ENCODE measurements around the gene PHLPP1. TPM values are rescaled to one million over a fixed set of nuclear protein-coding genes. Genes with fewer than 3 reads are reported as not detected.

The PHLPP1 gene
- total RNA-seq, 1 donor from 2014 or later: 47.3 TPM

- peaks cover 2% of the 10 kb centered on the region for H3K36me3 Mint-ChIP-seq (ENCODE audit: low read depth, unreplicated experiment)
- no peaks in the 10 kb centered on the region for H3K9me3 Mint-ChIP-seq (ENCODE audit: unreplicated experiment)
- TF ChIP-seq CTCF (IDR thresholded peaks at IDR 0.05; ENCODE audit: unreplicated experiment): no peak
- H3K27me3 Mint-ChIP-seq (ENCODE audit: unreplicated experiment): peaks cover 1% of the 10 kb centered on the region
- no peak for DNase-seq (ENCODE audit: low spot score)
- no peak overlapping the region for H3K27ac Mint-ChIP-seq (ENCODE audit: unreplicated experiment)
- H3K4me3 Mint-ChIP-seq (ENCODE audit: unreplicated experiment): no peak overlapping the region
- H3K4me1 Mint-ChIP-seq (ENCODE audit: unreplicated experiment): no peaks in the 10 kb centered on the region
Observed at GRCh38 chr18:62925031-62925688, 209.8 kb downstream of the PHLPP1 start.

- DNase-seq (ENCODE audit: low spot score): no peak
- Mint-ChIP-seq H3K4me3 (ENCODE audit: unreplicated experiment) (no peak overlapping the region), H3K27ac (ENCODE audit: unreplicated experiment) (no peak overlapping the region), H3K4me1 (ENCODE audit: unreplicated experiment) (no peaks in the 10 kb centered on the region), H3K36me3 (ENCODE audit: low read depth, unreplicated experiment) (peaks cover 16% of the 10 kb centered on the region), H3K27me3 (ENCODE audit: unreplicated experiment) (peaks cover 4% of the 10 kb centered on the region), H3K9me3 (ENCODE audit: unreplicated experiment) (no peaks in the 10 kb centered on the region)
- no peak for TF ChIP-seq CTCF (IDR thresholded peaks at IDR 0.05; ENCODE audit: unreplicated experiment)
Observed at GRCh38 chr18:62928326-62928725, 213.0 kb downstream of the PHLPP1 start.

- no peak for TF ChIP-seq CTCF (IDR thresholded peaks at IDR 0.05; ENCODE audit: unreplicated experiment)
- Mint-ChIP-seq H3K27me3 (ENCODE audit: unreplicated experiment) (peaks cover 4% of the 10 kb centered on the region), H3K27ac (ENCODE audit: unreplicated experiment) (no peak overlapping the region), H3K9me3 (ENCODE audit: unreplicated experiment) (no peaks in the 10 kb centered on the region), H3K4me3 (ENCODE audit: unreplicated experiment) (no peak overlapping the region), H3K36me3 (ENCODE audit: low read depth, unreplicated experiment) (peaks cover 16% of the 10 kb centered on the region), H3K4me1 (ENCODE audit: unreplicated experiment) (no peaks in the 10 kb centered on the region)
- no peak for DNase-seq (ENCODE audit: low spot score)
Observed at GRCh38 chr18:62933261-62933887, 218.0 kb downstream of the PHLPP1 start.

GRCh38 chr18:62935994-62936393 is 220.7 kb downstream of the PHLPP1 start:
- H3K27me3 Mint-ChIP-seq (ENCODE audit: unreplicated experiment): no peaks in the 10 kb centered on the region
- DNase-seq (ENCODE audit: low spot score): no peak
- no peak overlapping the region for H3K4me3 Mint-ChIP-seq (ENCODE audit: unreplicated experiment)
- no peaks in the 10 kb centered on the region for H3K9me3 Mint-ChIP-seq (ENCODE audit: unreplicated experiment)
- H3K27ac Mint-ChIP-seq (ENCODE audit: unreplicated experiment): no peak overlapping the region
- H3K36me3 Mint-ChIP-seq (ENCODE audit: low read depth, unreplicated experiment): peaks cover 13% of the 10 kb centered on the region
- H3K4me1 Mint-ChIP-seq (ENCODE audit: unreplicated experiment): peaks cover 8% of the 10 kb centered on the region
- no peak for TF ChIP-seq CTCF (IDR thresholded peaks at IDR 0.05; ENCODE audit: unreplicated experiment)

GRCh38 chr18:62937065-62937464 is 221.7 kb downstream of the PHLPP1 start:
- peaks cover 8% of the 10 kb centered on the region for H3K4me1 Mint-ChIP-seq (ENCODE audit: unreplicated experiment)
- H3K4me3 Mint-ChIP-seq (ENCODE audit: unreplicated experiment): no peak overlapping the region
- TF ChIP-seq CTCF (IDR thresholded peaks at IDR 0.05; ENCODE audit: unreplicated experiment): no peak
- no peak for DNase-seq (ENCODE audit: low spot score)
- H3K27ac Mint-ChIP-seq (ENCODE audit: unreplicated experiment): no peak overlapping the region
- no peaks in the 10 kb centered on the region for H3K27me3 Mint-ChIP-seq (ENCODE audit: unreplicated experiment)
- no peaks in the 10 kb centered on the region for H3K9me3 Mint-ChIP-seq (ENCODE audit: unreplicated experiment)
- H3K36me3 Mint-ChIP-seq (ENCODE audit: low read depth, unreplicated experiment): peaks cover 5% of the 10 kb centered on the region

Measured in endothelial cell (in vitro differentiated cells).